ENCODE results near the gene PRELID2.
A peak's percentile ranks its signal among the peaks of the same experiment; 100 is the strongest.

- TF ChIP-seq POLR2A (IDR thresholded peaks at IDR 0.05), result no peak
- peak in 1 of 3 donors; percentile 9 for TF ChIP-seq CTCF (IDR thresholded peaks at IDR 0.05)
Measured at GRCh38 chr5:145856285-145856818, 21.2 kb upstream of the PRELID2 start.

Measured in breast epithelium (tissue), 3 donors.